Measurements from ENCODE around the gene CLASRP.

DNA sequence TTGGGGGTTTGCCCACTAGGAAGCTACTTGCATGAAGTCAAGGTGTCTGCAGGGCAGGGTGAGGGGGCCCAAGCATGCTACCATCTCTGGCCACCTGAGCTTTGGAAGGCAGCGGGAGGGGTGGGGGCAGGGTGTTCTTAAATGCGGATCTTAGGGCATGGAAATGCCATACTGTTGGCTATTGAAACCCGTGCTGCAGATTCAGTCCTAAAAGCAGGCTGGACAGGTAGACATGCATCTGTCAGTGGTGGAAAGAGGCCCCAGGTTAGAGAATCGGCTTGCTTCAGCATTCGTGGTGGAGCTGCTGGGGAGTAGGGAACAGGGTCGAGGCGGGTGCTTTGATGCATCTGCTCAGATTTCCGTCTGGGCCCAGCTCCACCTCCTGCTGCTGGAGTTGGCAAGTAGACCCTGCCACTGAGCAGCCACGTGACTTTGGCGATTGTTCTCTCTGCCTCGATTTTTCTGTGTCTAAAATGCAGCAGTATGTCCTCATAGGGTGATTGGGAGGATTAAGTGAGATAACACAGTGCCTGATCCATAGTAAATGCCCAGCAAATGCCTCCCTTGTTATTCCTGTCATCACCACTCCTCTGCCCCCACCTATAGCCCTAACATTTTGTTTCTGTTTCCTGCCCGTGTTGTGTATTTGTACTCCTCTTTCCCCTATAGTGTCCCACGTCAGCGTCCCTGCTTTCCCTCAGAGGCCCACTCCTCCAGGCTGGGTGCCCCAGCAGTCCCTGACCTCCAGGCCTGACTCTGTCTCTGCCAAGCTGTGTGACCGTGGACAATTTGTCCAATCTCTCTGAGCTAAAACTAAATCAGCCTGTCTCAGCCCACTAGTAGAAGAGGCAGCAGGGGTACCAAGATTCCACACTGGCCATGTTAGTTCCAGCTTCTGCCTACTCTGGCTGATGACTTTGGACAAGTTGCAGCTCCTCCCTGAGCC lies 59.9 kb downstream of the CLASRP start:
- TF ChIP-seq, protein P1, sequence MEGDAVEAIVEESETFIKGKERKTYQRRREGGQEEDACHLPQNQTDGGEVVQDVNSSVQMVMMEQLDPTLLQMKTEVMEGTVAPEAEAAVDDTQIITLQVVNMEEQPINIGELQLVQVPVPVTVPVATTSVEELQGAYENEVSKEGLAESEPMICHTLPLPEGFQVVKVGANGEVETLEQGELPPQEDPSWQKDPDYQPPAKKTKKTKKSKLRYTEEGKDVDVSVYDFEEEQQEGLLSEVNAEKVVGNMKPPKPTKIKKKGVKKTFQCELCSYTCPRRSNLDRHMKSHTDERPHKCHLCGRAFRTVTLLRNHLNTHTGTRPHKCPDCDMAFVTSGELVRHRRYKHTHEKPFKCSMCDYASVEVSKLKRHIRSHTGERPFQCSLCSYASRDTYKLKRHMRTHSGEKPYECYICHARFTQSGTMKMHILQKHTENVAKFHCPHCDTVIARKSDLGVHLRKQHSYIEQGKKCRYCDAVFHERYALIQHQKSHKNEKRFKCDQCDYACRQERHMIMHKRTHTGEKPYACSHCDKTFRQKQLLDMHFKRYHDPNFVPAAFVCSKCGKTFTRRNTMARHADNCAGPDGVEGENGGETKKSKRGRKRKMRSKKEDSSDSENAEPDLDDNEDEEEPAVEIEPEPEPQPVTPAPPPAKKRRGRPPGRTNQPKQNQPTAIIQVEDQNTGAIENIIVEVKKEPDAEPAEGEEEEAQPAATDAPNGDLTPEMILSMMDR (conservative IDR thresholded peaks at IDR 0.05 in 1 of 2, IDR thresholded peaks at IDR 0.05 in 1 of 2; ENCODE audit: low read depth in 1 of 2, low read length in 2 of 2) = no peak
- TF ChIP-seq EZH2 (IDR thresholded peaks at IDR 0.05; ENCODE audit: low read length, missing control alignments) = no peak
